ENCODE data around the gene POU2F2.

The POU2F2 gene

GRCh38 chr19:42075364-42075615 lies 57.0 kb downstream of the POU2F2 start:
- peak overlapping the region; percentile 100 for H3K9ac ChIP-seq (ENCODE audit: low read length)
- peak overlapping the region; percentile 89 for H3K4ac ChIP-seq (ENCODE audit: low read depth, low read length)
- peak overlapping the region; percentile 100 for H4K5ac ChIP-seq (ENCODE audit: low read length)
- peak overlapping the region; percentile 97 for H2AK5ac ChIP-seq (ENCODE audit: low read length)
- peak overlapping the region; percentile 79 for H3K4me3 ChIP-seq (ENCODE audit: low read length)
- H3K27ac ChIP-seq (ENCODE audit: low read depth, low read length) = peak overlapping the region; percentile 54
- peak overlapping the region; percentile 95 for H4K8ac ChIP-seq (ENCODE audit: low read depth, low read length)
- peaks cover 14% of the 10 kb centered on the region for H3K79me1 ChIP-seq (ENCODE audit: low read length)
- no CpG with 5 or more reads among the region's 3 CpGs for WGBS (ENCODE audit: extremely low coverage, insufficient coverage, low lambda C conversion rate)
- no peaks in the 10 kb centered on the region for H3K27me3 ChIP-seq (ENCODE audit: insufficient read depth, low read length, poor library complexity)
- DNase-seq = peak; percentile 20
- H3K79me2 ChIP-seq (ENCODE audit: control insufficient read depth, insufficient read depth, low read length) = peaks cover 39% of the 10 kb centered on the region
- H2BK15ac ChIP-seq (replicated peaks; ENCODE audit: low read depth) = no peak overlapping the region
- peaks cover 4% of the 10 kb centered on the region for H3K4me1 ChIP-seq (ENCODE audit: control insufficient read depth, low read depth, low read length)
- H3K4me2 ChIP-seq (ENCODE audit: low read length) = peak overlapping the region; percentile 99
- peaks cover 12% of the 10 kb centered on the region for H3K36me3 ChIP-seq (ENCODE audit: control insufficient read depth, insufficient read depth, low read length)
- H3K18ac ChIP-seq (ENCODE audit: low read length) = peak overlapping the region; percentile 52
- H3K23ac ChIP-seq (ENCODE audit: low read length) = peak overlapping the region; percentile 99
- H3K56ac ChIP-seq (ENCODE audit: low read length) = peak overlapping the region; percentile 99
- peak overlapping the region; percentile 94 for H2BK5ac ChIP-seq (ENCODE audit: low read length)
- H2BK120ac ChIP-seq (ENCODE audit: low read depth, low read length) = peak overlapping the region; percentile 2

- no peak overlapping the region for H3K27ac ChIP-seq (ENCODE audit: low read depth, low read length)
Observed at GRCh38 chr19:42074513-42075363, 57.5 kb downstream of the POU2F2 start.

GRCh38 chr19:42071247-42071646 lies 61.0 kb downstream of the POU2F2 start:
- no peak for DNase-seq
- H3K79me1 ChIP-seq (ENCODE audit: low read length) = no peaks in the 10 kb centered on the region
- no peaks in the 10 kb centered on the region for H3K27me3 ChIP-seq (ENCODE audit: insufficient read depth, low read length, poor library complexity)
- no CpG with 5 or more reads among the region's 12 CpGs for WGBS (ENCODE audit: extremely low coverage, insufficient coverage, low lambda C conversion rate)
- H3K27ac ChIP-seq (ENCODE audit: low read depth, low read length) = no peak overlapping the region
- no peak overlapping the region for H3K23ac ChIP-seq (ENCODE audit: low read length)
- no peak overlapping the region for H3K4me3 ChIP-seq (ENCODE audit: low read length)
- no peak overlapping the region for H4K5ac ChIP-seq (ENCODE audit: low read length)
- no peak overlapping the region for H2BK15ac ChIP-seq (replicated peaks; ENCODE audit: low read depth)
- no peak overlapping the region for H3K18ac ChIP-seq (ENCODE audit: low read length)
- no peak overlapping the region for H4K8ac ChIP-seq (ENCODE audit: low read depth, low read length)
- H3K4me2 ChIP-seq (ENCODE audit: low read length) = no peak overlapping the region
- H3K9ac ChIP-seq (ENCODE audit: low read length) = no peak overlapping the region
- peaks cover 7% of the 10 kb centered on the region for H3K4me1 ChIP-seq (ENCODE audit: control insufficient read depth, low read depth, low read length)
- H3K79me2 ChIP-seq (ENCODE audit: control insufficient read depth, insufficient read depth, low read length) = peaks cover 2% of the 10 kb centered on the region
- no peak overlapping the region for H2BK120ac ChIP-seq (ENCODE audit: low read depth, low read length)
- no peaks in the 10 kb centered on the region for H3K36me3 ChIP-seq (ENCODE audit: control insufficient read depth, insufficient read depth, low read length)
- no peak overlapping the region for H3K4ac ChIP-seq (ENCODE audit: low read depth, low read length)
- no peak overlapping the region for H2AK5ac ChIP-seq (ENCODE audit: low read length)
- H3K56ac ChIP-seq (ENCODE audit: low read length) = no peak overlapping the region
- no peak overlapping the region for H2BK5ac ChIP-seq (ENCODE audit: low read length)

More at GRCh38 chr19:42074513-42075363, 57.5 kb downstream of the POU2F2 start:
- Histone ChIP-seq H3K4me3 (ENCODE audit: low read length) (peak overlapping the region; percentile 79), H3K4me2 (ENCODE audit: low read length) (peak overlapping the region; percentile 99), H3K79me1 (ENCODE audit: low read length) (peaks cover 14% of the 10 kb centered on the region), H2AK5ac (ENCODE audit: low read length) (peak overlapping the region; percentile 97), H3K79me2 (ENCODE audit: control insufficient read depth, insufficient read depth, low read length) (peaks cover 35% of the 10 kb centered on the region), H3K4ac (ENCODE audit: low read depth, low read length) (peak overlapping the region; percentile 89), H4K8ac (ENCODE audit: low read depth, low read length) (peak overlapping the region; percentile 95), H3K23ac (ENCODE audit: low read length) (peak overlapping the region; percentile 99), H3K9ac (ENCODE audit: low read length) (peak overlapping the region; percentile 100), H3K4me1 (ENCODE audit: control insufficient read depth, low read depth, low read length) (peaks cover 4% of the 10 kb centered on the region), H3K27me3 (ENCODE audit: insufficient read depth, low read length, poor library complexity) (no peaks in the 10 kb centered on the region), H3K36me3 (ENCODE audit: control insufficient read depth, insufficient read depth, low read length) (peaks cover 7% of the 10 kb centered on the region), H2BK120ac (ENCODE audit: low read depth, low read length) (peak overlapping the region; percentile 2), H2BK15ac (replicated peaks; ENCODE audit: low read depth) (no peak overlapping the region), H4K5ac (ENCODE audit: low read length) (peak overlapping the region; percentile 100), H3K56ac (ENCODE audit: low read length) (peak overlapping the region; percentile 99), H2BK5ac (ENCODE audit: low read length) (peak overlapping the region; percentile 94), H3K18ac (ENCODE audit: low read length) (peak overlapping the region; percentile 52)
- WGBS (ENCODE audit: extremely low coverage, insufficient coverage, low lambda C conversion rate) = no CpG with 5 or more reads among the region's 27 CpGs
- DNase-seq = no peak

GRCh38 chr19:42069619-42070351 lies 62.5 kb downstream of the POU2F2 start, which contains the start of gene GRIK5:
GRIK5 (minus strand) TSS chr19:42070206; CDS start chr19:42065770, 4,436 bp downstream.
- H4K5ac ChIP-seq (ENCODE audit: low read length) = no peak within 1 kb of the TSS
- peak within 1 kb of the TSS; percentile 39 for H2BK120ac ChIP-seq (ENCODE audit: low read depth, low read length)
- H3K56ac ChIP-seq (ENCODE audit: low read length) = peak within 1 kb of the TSS; percentile 83
- H3K36me3 ChIP-seq (ENCODE audit: control insufficient read depth, insufficient read depth, low read length) = no peaks in the 10 kb centered on the region
- H3K27ac ChIP-seq (ENCODE audit: low read depth, low read length) = no peak within 1 kb of the TSS
- peak within 1 kb of the TSS; percentile 66 for H3K9ac ChIP-seq (ENCODE audit: low read length)
- no peak within 1 kb of the TSS for H4K8ac ChIP-seq (ENCODE audit: low read depth, low read length)
- H2AK5ac ChIP-seq (ENCODE audit: low read length) = no peak within 1 kb of the TSS
- H2BK5ac ChIP-seq (ENCODE audit: low read length) = no peak within 1 kb of the TSS
- H3K18ac ChIP-seq (ENCODE audit: low read length) = peak within 1 kb of the TSS; percentile 75
- peak within 1 kb of the TSS; percentile 80 for H3K4me2 ChIP-seq (ENCODE audit: low read length)
- H3K79me1 ChIP-seq (ENCODE audit: low read length) = no peaks in the 10 kb centered on the region
- no peaks in the 10 kb centered on the region for H3K27me3 ChIP-seq (ENCODE audit: insufficient read depth, low read length, poor library complexity)
- H3K4me1 ChIP-seq (ENCODE audit: control insufficient read depth, low read depth, low read length) = peaks cover 4% of the 10 kb centered on the region
- no CpG with 5 or more reads among the region's 29 CpGs for WGBS (ENCODE audit: extremely low coverage, insufficient coverage, low lambda C conversion rate)
- peak within 1 kb of the TSS; percentile 77 for H3K4ac ChIP-seq (ENCODE audit: low read depth, low read length)
- no peaks in the 10 kb centered on the region for H3K79me2 ChIP-seq (ENCODE audit: control insufficient read depth, insufficient read depth, low read length)
- peak within 1 kb of the TSS; percentile 16 for H3K4me3 ChIP-seq (ENCODE audit: low read length)
- no peak within 1 kb of the TSS for H3K23ac ChIP-seq (ENCODE audit: low read length)
- peak; percentile 60 for DNase-seq
- no peak within 1 kb of the TSS for H2BK15ac ChIP-seq (replicated peaks; ENCODE audit: low read depth)

GRCh38 chr19:42068756-42069571 lies 63.3 kb downstream of the POU2F2 start:
- Histone ChIP-seq H3K27me3 (ENCODE audit: insufficient read depth, low read length, poor library complexity) (no peaks in the 10 kb centered on the region), H3K18ac (ENCODE audit: low read length) (peak overlapping the region; percentile 75), H3K79me2 (ENCODE audit: control insufficient read depth, insufficient read depth, low read length) (no peaks in the 10 kb centered on the region), H3K4me1 (ENCODE audit: control insufficient read depth, low read depth, low read length) (peaks cover 4% of the 10 kb centered on the region), H3K4me2 (ENCODE audit: low read length) (peak overlapping the region; percentile 80), H3K79me1 (ENCODE audit: low read length) (no peaks in the 10 kb centered on the region), H3K23ac (ENCODE audit: low read length) (peak overlapping the region; percentile 89), H4K5ac (ENCODE audit: low read length) (no peak overlapping the region), H3K27ac (ENCODE audit: low read depth, low read length) (no peak overlapping the region), H4K8ac (ENCODE audit: low read depth, low read length) (no peak overlapping the region), H3K4me3 (ENCODE audit: low read length) (peak overlapping the region; percentile 16), H3K4ac (ENCODE audit: low read depth, low read length) (no peak overlapping the region), H2BK5ac (ENCODE audit: low read length) (no peak overlapping the region), H3K36me3 (ENCODE audit: control insufficient read depth, insufficient read depth, low read length) (no peaks in the 10 kb centered on the region), H2AK5ac (ENCODE audit: low read length) (no peak overlapping the region), H2BK120ac (ENCODE audit: low read depth, low read length) (no peak overlapping the region), H3K56ac (ENCODE audit: low read length) (peak overlapping the region; percentile 83), H2BK15ac (replicated peaks; ENCODE audit: low read depth) (no peak overlapping the region), H3K9ac (ENCODE audit: low read length) (peak overlapping the region; percentile 66)
- DNase-seq = peak; percentile 29
- no CpG with 5 or more reads among the region's 29 CpGs for WGBS (ENCODE audit: extremely low coverage, insufficient coverage, low lambda C conversion rate)
